WTC11 (cell line): ENCODE results near the gene TMEM94. TPM values are rescaled to one million over a fixed set of nuclear protein-coding genes. Genes with fewer than 3 reads are reported as not detected.

ENCODE experiments used
- ATAC-seq: fragments of 200-7000 bp; cut with Tn5 transposase; 2 replicates; pipeline ENCODE4 v1.10.0; 2021; ENCODE audit warnings: mild to moderate bottlenecking, moderate library complexity
- CTCF ChIA-PET: fragments of 300-600 bp; sonication (Branson Sonifier 250); formaldehyde crosslinking; loops from one replicate; lab custom pipeline; 2021; ENCODE audit warnings: antibody characterized with exemption; lab: Charles Lee
- POLR2A ChIA-PET: fragments of 350-600 bp; sonication (Branson Sonifier 250); formaldehyde crosslinking; loops from one replicate; lab custom pipeline; 2021; ENCODE audit warnings: antibody characterized with exemption; lab: Charles Lee
- DNase-seq: peaks from one replicate; pipeline ENCODE4 v3.0.0; 2021; ENCODE audit warnings: low spot score
- H3K27ac Mint-ChIP-seq: 2 replicates; pipeline ENCODE4 v1.8.0; 2021; ENCODE audit warnings: mixed read lengths
- H3K27me3 Mint-ChIP-seq: 2 replicates; pipeline ENCODE4 v1.8.0; 2021; ENCODE audit warnings: low read depth, mild to moderate bottlenecking, moderate library complexity, mixed read lengths
- H3K36me3 Mint-ChIP-seq: 2 replicates; pipeline ENCODE4 v1.8.0; 2021; ENCODE audit warnings: mixed read lengths
- H3K4me1 Mint-ChIP-seq: 2 replicates; pipeline ENCODE4 v1.8.0; 2022; ENCODE audit warnings: mixed read lengths
- H3K4me3 Mint-ChIP-seq: 2 replicates; pipeline ENCODE4 v1.8.0; 2021; ENCODE audit warnings: mild to moderate bottlenecking, moderate library complexity, mixed read lengths
- H3K9me3 Mint-ChIP-seq: 2 replicates; pipeline ENCODE4 v1.8.0; 2021; ENCODE audit warnings: mixed read lengths
- CREM ChIP-seq: sonication (generic); formaldehyde crosslinking; IDR thresholded peaks from 2 replicates; pipeline ENCODE4 v1.8.1; 2022; ENCODE audit warnings: mild to moderate bottlenecking, missing genetic modification reagents, moderate library complexity
- EMX1 ChIP-seq: fragments of 250-450 bp; sonication (Bioruptor Pico); IDR thresholded peaks from 2 replicates; pipeline ENCODE4 v1.8.0; 2021; ENCODE audit warnings: mild to moderate bottlenecking
- FOXK1 ChIP-seq: sonication (generic); formaldehyde crosslinking; IDR thresholded peaks from 2 replicates; pipeline ENCODE4 v1.8.0; 2022; ENCODE audit warnings: mild to moderate bottlenecking, moderate library complexity, missing genetic modification reagents
- FOXP1 ChIP-seq: sonication (generic); formaldehyde crosslinking; IDR thresholded peaks from 2 replicates; pipeline ENCODE4 v1.8.0; 2022; ENCODE audit warnings: missing genetic modification reagents, mild to moderate bottlenecking, moderate library complexity, borderline replicate concordance
- IRF2 ChIP-seq: sonication (generic); formaldehyde crosslinking; IDR thresholded peaks from 2 replicates; pipeline ENCODE4 v1.8.0; 2022; ENCODE audit warnings: low read depth, missing genetic modification reagents, borderline replicate concordance
- KAT7 ChIP-seq: sonication (generic); formaldehyde crosslinking; IDR thresholded peaks from 2 replicates; pipeline ENCODE4 v1.8.1; 2023; ENCODE audit warnings: missing genetic modification reagents, mild to moderate bottlenecking, borderline replicate concordance
- MYBL2 ChIP-seq: sonication (generic); formaldehyde crosslinking; IDR thresholded peaks from 2 replicates; pipeline ENCODE4 v1.8.1; 2023; ENCODE audit warnings: mild to moderate bottlenecking, moderate library complexity, missing genetic modification reagents
- RORB ChIP-seq: fragments of 250-450 bp; sonication (Bioruptor Pico); IDR thresholded peaks from 2 replicates; pipeline ENCODE4 v1.9.0; 2021; ENCODE audit warnings: mild to moderate bottlenecking
- SOX15 ChIP-seq: fragments of 250-450 bp; sonication (Bioruptor Pico); IDR thresholded peaks from 2 replicates; pipeline ENCODE4 v1.9.0; 2021; ENCODE audit warnings: mild to moderate bottlenecking
- TCF7 ChIP-seq: sonication (generic); formaldehyde crosslinking; IDR thresholded peaks from 2 replicates; pipeline ENCODE4 v1.8.0; 2022; ENCODE audit warnings: mild to moderate bottlenecking, low read depth, missing genetic modification reagents, moderate library complexity
- TEAD1 ChIP-seq: sonication (generic); formaldehyde crosslinking; IDR thresholded peaks from 2 replicates; pipeline ENCODE4 v1.8.0; 2022; ENCODE audit warnings: mild to moderate bottlenecking, missing genetic modification reagents
- ZNF121 ChIP-seq: sonication (generic); formaldehyde crosslinking; IDR thresholded peaks from 2 replicates; pipeline ENCODE4 v1.8.0; 2023; ENCODE audit warnings: missing genetic modification reagents
- ZNF219 ChIP-seq: sonication (generic); formaldehyde crosslinking; IDR thresholded peaks from 2 replicates; pipeline ENCODE4 v1.8.0; 2023; ENCODE audit warnings: missing genetic modification reagents, mild to moderate bottlenecking, borderline replicate concordance
- ZNF671 ChIP-seq: fragments of 250-450 bp; sonication (Bioruptor Pico); IDR thresholded peaks from 2 replicates; pipeline ENCODE4 v1.8.0; 2021; ENCODE audit warnings: mild to moderate bottlenecking
- total RNA-seq: library from RNA; stranded (reverse); gene quantifications from 3 replicates; pipeline ENCODE4 v1.2.3, GENCODE V29; 2021
- TF ChIP-seq, protein P1 (sequence below): fragments of 250-450 bp; sonication (Bioruptor Pico); conservative IDR thresholded peaks from 2 replicates; pipeline ENCODE4 v1.9.0; 2021; ENCODE audit warnings: mild to moderate bottlenecking
- TF ChIP-seq, protein P2 (sequence below): fragments of 250-450 bp; sonication (Bioruptor Pico); IDR thresholded peaks from 2 replicates; pipeline ENCODE4 v1.8.0; 2021; ENCODE audit warnings: mild to moderate bottlenecking
- TF ChIP-seq, protein P3 (sequence below): sonication (generic); formaldehyde crosslinking; IDR thresholded peaks from 2 replicates; pipeline ENCODE4 v1.8.1; 2023; ENCODE audit warnings: mild to moderate bottlenecking, moderate library complexity, missing genetic modification reagents
- TF ChIP-seq, protein P4 (sequence below): sonication (generic); formaldehyde crosslinking; IDR thresholded peaks from 2 replicates; pipeline ENCODE4 v1.8.1; 2022; ENCODE audit warnings: mild to moderate bottlenecking, moderate library complexity, missing genetic modification reagents
- TF ChIP-seq, protein P5 (sequence below): sonication (generic); formaldehyde crosslinking; conservative IDR thresholded peaks from 2 replicates; pipeline ENCODE4 v1.8.1; 2023; ENCODE audit warnings: mild to moderate bottlenecking, low read depth, missing genetic modification reagents, moderate library complexity

The TMEM94 gene
- total RNA-seq, 1 experiment from 2014 or later = 76.9 TPM

DNA sequence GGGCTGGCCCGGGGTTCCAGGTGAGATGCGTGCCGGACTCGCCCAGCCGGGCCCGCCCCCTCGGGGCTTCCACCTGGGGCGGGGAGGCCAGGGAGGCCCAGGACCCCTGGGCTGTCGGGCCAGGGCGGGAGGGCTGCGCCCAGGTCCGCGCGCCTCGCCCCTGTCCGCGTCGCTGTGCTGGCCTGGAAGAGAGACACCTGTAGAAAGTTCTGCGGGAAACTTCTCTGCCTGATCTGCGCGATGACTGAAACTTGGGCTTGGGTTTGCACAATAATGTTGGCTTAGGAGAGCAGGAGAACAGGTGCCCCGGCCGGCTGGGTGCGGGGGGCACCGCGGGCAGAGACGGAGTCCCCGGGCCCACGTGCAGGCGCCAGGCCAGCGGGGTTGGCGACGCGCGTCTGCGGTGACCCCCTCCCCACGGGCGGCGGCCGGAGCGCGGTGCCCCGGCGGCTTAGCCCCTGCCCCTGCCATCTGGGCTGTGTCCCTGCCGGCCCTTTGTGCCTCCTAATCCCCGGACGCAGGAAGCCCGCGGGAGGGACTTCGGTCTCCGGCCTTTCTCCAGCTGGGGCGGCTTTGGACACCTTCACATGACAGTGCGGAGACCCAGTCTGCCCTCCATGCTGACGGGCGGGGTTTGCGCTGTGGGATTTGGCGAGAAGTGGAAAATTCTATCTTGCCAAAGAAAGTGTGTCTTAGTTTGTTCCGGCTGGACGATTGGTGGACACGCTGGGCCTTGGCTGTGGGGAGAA lies 69.5 kb downstream of the TMEM94 start (continued):
- TF ChIP-seq, protein P1, sequence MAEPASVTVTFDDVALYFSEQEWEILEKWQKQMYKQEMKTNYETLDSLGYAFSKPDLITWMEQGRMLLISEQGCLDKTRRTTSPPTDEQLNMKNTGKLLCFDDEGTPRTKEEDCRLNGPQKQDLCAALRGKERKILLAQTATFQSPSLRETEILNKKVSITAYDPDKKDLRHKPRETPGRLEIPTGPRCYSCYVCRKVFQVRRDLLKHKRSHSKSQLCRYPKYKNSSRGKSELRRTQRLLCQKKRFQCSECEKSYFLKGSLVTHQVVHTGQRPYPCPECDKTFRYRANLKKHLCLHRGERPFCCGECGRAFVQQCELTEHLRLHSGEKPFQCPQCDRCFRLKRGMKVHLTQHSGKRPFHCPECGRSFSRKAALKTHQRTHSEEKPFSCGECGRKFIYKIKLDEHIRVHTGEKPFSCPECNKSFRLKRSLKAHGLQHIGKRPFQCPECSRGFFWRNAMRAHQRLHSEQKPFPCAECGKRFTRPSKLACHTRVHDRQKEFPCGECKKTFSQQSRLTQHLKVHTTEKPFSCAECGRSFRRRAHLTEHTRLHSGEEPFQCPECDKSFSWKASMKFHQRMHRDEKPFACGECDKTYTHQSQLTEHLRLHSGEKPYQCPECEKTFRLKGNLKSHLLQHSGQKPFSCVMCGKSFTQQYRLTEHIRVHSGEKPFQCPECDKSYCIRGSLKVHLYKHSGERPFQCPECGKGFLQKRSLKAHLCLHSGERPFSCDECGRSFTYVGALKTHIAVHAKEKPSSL (CRISPR knock-in tag) = no peak
- TF ChIP-seq FOXP1 (CRISPR knock-in tag) (0 out of 2 replicates have a peak, but pooled peaks have one; percentile 52), KAT7 (CRISPR knock-in tag) (0 out of 2 replicates have a peak, but pooled peaks have one; percentile 54), CREM (peak; percentile 31; the same call in 1 of the 2 replicates), EMX1 (CRISPR knock-in tag) (no peak)
- TF ChIP-seq, protein P2, sequence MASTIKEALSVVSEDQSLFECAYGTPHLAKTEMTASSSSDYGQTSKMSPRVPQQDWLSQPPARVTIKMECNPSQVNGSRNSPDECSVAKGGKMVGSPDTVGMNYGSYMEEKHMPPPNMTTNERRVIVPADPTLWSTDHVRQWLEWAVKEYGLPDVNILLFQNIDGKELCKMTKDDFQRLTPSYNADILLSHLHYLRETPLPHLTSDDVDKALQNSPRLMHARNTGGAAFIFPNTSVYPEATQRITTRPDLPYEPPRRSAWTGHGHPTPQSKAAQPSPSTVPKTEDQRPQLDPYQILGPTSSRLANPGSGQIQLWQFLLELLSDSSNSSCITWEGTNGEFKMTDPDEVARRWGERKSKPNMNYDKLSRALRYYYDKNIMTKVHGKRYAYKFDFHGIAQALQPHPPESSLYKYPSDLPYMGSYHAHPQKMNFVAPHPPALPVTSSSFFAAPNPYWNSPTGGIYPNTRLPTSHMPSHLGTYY = no peak
- TF ChIP-seq, protein P3, sequence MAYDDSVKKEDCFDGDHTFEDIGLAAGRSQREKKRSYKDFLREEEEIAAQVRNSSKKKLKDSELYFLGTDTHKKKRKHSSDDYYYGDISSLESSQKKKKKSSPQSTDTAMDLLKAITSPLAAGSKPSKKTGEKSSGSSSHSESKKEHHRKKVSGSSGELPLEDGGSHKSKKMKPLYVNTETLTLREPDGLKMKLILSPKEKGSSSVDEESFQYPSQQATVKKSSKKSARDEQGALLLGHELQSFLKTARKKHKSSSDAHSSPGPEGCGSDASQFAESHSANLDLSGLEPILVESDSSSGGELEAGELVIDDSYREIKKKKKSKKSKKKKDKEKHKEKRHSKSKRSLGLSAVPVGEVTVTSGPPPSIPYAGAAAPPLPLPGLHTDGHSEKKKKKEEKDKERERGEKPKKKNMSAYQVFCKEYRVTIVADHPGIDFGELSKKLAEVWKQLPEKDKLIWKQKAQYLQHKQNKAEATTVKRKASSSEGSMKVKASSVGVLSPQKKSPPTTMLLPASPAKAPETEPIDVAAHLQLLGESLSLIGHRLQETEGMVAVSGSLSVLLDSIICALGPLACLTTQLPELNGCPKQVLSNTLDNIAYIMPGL (CRISPR knock-in tag) = 0 out of 2 replicates have a peak, but pooled peaks have one; percentile 42
- TF ChIP-seq, protein P4, sequence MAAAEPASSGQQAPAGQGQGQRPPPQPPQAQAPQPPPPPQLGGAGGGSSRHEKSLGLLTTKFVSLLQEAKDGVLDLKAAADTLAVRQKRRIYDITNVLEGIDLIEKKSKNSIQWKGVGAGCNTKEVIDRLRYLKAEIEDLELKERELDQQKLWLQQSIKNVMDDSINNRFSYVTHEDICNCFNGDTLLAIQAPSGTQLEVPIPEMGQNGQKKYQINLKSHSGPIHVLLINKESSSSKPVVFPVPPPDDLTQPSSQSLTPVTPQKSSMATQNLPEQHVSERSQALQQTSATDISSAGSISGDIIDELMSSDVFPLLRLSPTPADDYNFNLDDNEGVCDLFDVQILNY (CRISPR knock-in tag) = no peak

DNA sequence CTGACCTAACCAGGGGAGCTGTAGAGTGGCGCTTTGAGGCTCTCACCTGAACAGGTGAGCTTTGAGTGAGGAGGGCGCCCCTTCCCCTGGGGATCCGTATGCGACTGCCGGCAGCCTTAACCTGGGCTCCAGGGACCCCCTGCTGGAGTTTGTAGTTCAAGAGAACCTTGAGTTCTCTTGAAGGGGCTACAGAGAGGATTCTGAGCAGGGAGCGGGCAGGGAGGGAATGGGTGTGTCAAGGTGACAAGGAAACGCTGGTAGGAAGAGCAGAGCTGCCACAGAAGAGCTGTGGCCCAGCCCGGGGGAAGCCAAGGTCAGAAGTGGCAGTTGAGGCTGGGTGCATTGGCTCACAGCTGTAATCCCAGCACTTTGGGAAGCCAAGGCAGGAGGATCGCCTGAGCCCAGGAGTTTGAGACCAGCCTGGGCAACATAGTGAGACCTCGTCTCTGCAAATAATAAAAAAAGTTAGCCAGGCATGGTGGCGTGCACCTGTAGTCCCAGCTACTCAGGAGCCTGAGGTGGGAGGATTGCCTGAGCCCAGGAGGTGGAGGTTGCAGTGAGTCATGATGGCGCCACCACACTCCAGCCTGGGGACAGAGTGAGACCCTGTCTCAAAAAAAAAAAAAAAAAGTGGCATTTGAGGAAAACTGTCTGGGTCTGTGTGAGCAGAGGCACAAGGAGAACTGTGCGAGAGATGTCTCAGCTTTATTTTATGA lies 70.3 kb downstream of the TMEM94 start:
- ChIA-PET CTCF (interaction anchor here (0.6 to 3.9 kb wide), 18 partner anchors 9 to 1175 kb away, joined by 3 to 65 read pairs (median 4); partner anchors contain the start of genes MIF4GD, SLC25A19, SMIM5 and TSEN54), POLR2A (interaction anchor here (0.7 to 1.2 kb wide), 3 partner anchors 10 to 238 kb away, joined by 3 to 4 read pairs (median 4); partner anchors contain the start of gene TSEN54)
- H3K27me3 Mint-ChIP-seq = 0 out of 2 replicates have a peak, but pooled peaks cover 3% of the 10 kb centered on the region
- peaks cover 10% of the 10 kb centered on the region; the same call in 1 of the 2 replicates for H3K36me3 Mint-ChIP-seq
- TF ChIP-seq ZNF121 (CRISPR knock-in tag) = 0 out of 2 replicates have a peak, but pooled peaks have one; percentile 9
- no peak for TF ChIP-seq TEAD1 (CRISPR knock-in tag)
- H3K27ac Mint-ChIP-seq = no peak overlapping the region
- DNase-seq (peak; percentile 49), ATAC-seq (no peak)
- peak overlapping the region; percentile 83 for H3K4me3 Mint-ChIP-seq
- peaks cover 24% of the 10 kb centered on the region for H3K4me1 Mint-ChIP-seq
- H3K9me3 Mint-ChIP-seq = no peaks in the 10 kb centered on the region

DNA sequence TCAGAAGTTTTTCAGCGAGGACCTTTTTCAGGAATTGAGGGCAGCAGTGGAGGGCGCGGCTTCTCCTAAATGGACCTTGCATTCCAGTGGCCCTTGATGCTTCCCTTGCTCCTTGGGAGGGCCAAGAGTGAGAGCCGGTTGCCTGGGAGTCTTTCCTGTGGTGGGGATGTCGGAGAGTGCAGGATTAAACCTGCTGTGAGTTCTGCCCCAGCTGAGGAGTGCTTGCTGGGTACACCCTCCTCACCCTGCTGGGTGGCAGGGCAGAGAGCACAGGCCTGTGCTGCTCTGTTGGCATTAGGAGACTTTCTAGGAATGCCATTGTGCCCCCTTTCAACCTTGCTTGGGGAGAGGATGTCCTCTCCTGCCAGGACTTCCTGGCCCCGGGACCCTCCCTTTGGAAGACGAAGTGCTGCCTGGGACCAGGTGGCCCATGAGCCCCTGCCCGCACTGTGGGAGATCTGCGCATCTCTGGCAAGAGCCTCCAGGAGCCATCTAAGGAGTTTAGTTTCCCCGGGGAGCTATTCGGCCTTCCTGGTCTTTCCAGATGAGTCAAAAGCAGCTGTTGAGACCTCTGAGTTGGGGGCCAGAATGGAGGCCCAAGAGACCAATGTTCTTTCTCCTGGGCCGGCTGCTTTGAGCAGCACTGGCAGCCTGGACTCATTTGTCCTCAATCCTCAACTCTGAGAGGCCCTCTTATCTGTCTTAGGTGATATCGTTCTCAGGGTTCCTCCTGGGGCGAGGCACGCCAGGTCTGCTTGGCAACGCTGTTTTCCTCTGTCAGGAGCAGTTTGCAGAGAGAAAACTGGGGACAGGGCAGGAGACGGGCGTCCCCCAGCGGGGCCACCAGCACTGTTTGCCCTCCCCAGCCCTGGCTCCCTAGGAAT lies 74.6 kb downstream of the TMEM94 start:
- TF ChIP-seq TCF7 (CRISPR knock-in tag) (no peak), ZNF671 (CRISPR knock-in tag) (no peak), ZNF219 (CRISPR knock-in tag) (no peak), FOXP1 (CRISPR knock-in tag) (no peak), SOX15 (CRISPR knock-in tag) (no peak), IRF2 (no peak), FOXK1 (CRISPR knock-in tag) (no peak), MYBL2 (CRISPR knock-in tag) (no peak), RORB (CRISPR knock-in tag) (no peak)
- TF ChIP-seq, protein P5, sequence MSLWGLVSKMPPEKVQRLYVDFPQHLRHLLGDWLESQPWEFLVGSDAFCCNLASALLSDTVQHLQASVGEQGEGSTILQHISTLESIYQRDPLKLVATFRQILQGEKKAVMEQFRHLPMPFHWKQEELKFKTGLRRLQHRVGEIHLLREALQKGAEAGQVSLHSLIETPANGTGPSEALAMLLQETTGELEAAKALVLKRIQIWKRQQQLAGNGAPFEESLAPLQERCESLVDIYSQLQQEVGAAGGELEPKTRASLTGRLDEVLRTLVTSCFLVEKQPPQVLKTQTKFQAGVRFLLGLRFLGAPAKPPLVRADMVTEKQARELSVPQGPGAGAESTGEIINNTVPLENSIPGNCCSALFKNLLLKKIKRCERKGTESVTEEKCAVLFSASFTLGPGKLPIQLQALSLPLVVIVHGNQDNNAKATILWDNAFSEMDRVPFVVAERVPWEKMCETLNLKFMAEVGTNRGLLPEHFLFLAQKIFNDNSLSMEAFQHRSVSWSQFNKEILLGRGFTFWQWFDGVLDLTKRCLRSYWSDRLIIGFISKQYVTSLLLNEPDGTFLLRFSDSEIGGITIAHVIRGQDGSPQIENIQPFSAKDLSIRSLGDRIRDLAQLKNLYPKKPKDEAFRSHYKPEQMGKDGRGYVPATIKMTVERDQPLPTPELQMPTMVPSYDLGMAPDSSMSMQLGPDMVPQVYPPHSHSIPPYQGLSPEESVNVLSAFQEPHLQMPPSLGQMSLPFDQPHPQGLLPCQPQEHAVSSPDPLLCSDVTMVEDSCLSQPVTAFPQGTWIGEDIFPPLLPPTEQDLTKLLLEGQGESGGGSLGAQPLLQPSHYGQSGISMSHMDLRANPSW (CRISPR knock-in tag) = no peak
- Mint-ChIP-seq H3K27me3 (0 out of 2 replicates have a peak, but pooled peaks cover 3% of the 10 kb centered on the region), H3K4me3 (no peak overlapping the region), H3K27ac (peak overlapping the region; percentile 45; the same call in 1 of the 2 replicates), H3K36me3 (peaks cover 8% of the 10 kb centered on the region), H3K9me3 (no peaks in the 10 kb centered on the region), H3K4me1 (peaks cover 18% of the 10 kb centered on the region)
- POLR2A ChIA-PET = no interaction called here
- no peak for DNase-seq
- CTCF ChIA-PET = interaction anchor here (0.9 to 1.3 kb wide), 4 partner anchors 15 to 102 kb away, joined by 3 to 6 read pairs (median 4); partner anchors contain the start of genes SMIM5 and TSEN54
- ATAC-seq = no peak
